Measurements from ENCODE around the gene TMEFF2. TPM values are rescaled to one million over a fixed set of nuclear protein-coding genes. Genes with fewer than 3 reads are reported as not detected.

The TMEFF2 gene
- total and polyA plus RNA-seq, 2 donors (not counting 1 experiment from before 2014, with no cell fraction given), result not detected

- H3K9me3 Mint-ChIP-seq (ENCODE audit: insufficient read depth), result no peaks in the 10 kb centered on the region
- no peak overlapping the region for H3K4me2 ChIP-seq (replicated peaks; ENCODE audit: low read depth, low read length, poor library complexity, severe bottlenecking)
- H4K20me1 ChIP-seq (ENCODE audit: control insufficient read depth, insufficient read depth, low read length, poor library complexity, severe bottlenecking), result no peaks in the 10 kb centered on the region
- H3K36me3 ChIP-seq (replicated peaks in 1 of 2; ENCODE audit: control extremely low read depth in 1 of 2, control insufficient read depth in 1 of 2, extremely low read depth in 1 of 2, insufficient read depth in 2 of 2, low read length in 1 of 2), result no peaks in the 10 kb centered on the region
- H3K9ac ChIP-seq (ENCODE audit: low read length), result no peak overlapping the region
- DNase-seq (no peak), ATAC-seq (ENCODE audit: low read depth) (no peak)
- no peaks in the 10 kb centered on the region for H3K27me3 ChIP-seq (replicated peaks in 1 of 4; ENCODE audit: control extremely low read depth in 1 of 4, control insufficient read depth in 3 of 4, insufficient read depth in 4 of 4, low read length in 3 of 4)
- H2AFZ ChIP-seq (ENCODE audit: insufficient read depth, low read depth, low read length, poor library complexity, severe bottlenecking), result no peak overlapping the region
- no peak overlapping the region for H3K27ac Mint-ChIP-seq
- H3K4me1 Mint-ChIP-seq, result no peaks in the 10 kb centered on the region
- WGBS (ENCODE audit: insufficient coverage), result no CpG with 5 or more reads among the region's 1 CpG
- no peak overlapping the region for H3K4me3 Mint-ChIP-seq
- intact Hi-C loops (cut with micrococcal nuclease), result no loop called here
- POLR2A ChIA-PET, result no interaction called here
- CTCF ChIA-PET, result no interaction called here
- TF ChIP-seq CTCF (IDR thresholded peaks at IDR 0.05), result no peak
- no peak for TF ChIP-seq EZH2 (IDR thresholded peaks at IDR 0.05; ENCODE audit: borderline replicate concordance, insufficient read depth, low read depth, low read length, poor library complexity, severe bottlenecking)
- no peak overlapping the region for H3K27ac ChIP-seq (ENCODE audit: low read length in 2 of 2)
- H3K4me1 ChIP-seq (ENCODE audit: control insufficient read depth in 2 of 2, insufficient read depth in 2 of 2, low read length in 2 of 2), result no peaks in the 10 kb centered on the region
- no peak overlapping the region for H3K4me3 ChIP-seq (ENCODE audit: control extremely low read depth in 1 of 5, extremely low read depth in 1 of 5, insufficient read depth in 1 of 5, low read depth in 2 of 5, low read length in 4 of 5)
- H3K79me2 ChIP-seq (ENCODE audit: control insufficient read depth, insufficient read depth, low read length), result no peaks in the 10 kb centered on the region
- no peaks in the 10 kb centered on the region for H3K27me3 Mint-ChIP-seq
- peaks cover 0 to 7% (median 0%) of the 10 kb centered on the region in 3 donors for H3K9me3 ChIP-seq (ENCODE audit: control extremely low read depth in 1 of 3, control insufficient read depth in 2 of 3, insufficient read depth in 1 of 3, low read length in 2 of 3)
Measured at GRCh38 chr2:191926671-191927070, 268.1 kb downstream of the TMEFF2 start.

GRCh38 chr2:191923652-191923997 lies 271.1 kb downstream of the TMEFF2 start:
- H3K4me2 ChIP-seq (replicated peaks; ENCODE audit: low read depth, low read length, poor library complexity, severe bottlenecking), result no peak overlapping the region

More at GRCh38 chr2:191923652-191923997, 271.1 kb downstream of the TMEFF2 start:
- Histone ChIP-seq H3K27me3 (replicated peaks in 1 of 4; ENCODE audit: control extremely low read depth in 1 of 4, control insufficient read depth in 3 of 4, insufficient read depth in 4 of 4, low read length in 3 of 4) (no peaks in the 10 kb centered on the region), H3K9ac (ENCODE audit: low read length) (no peak overlapping the region), H3K4me3 (ENCODE audit: control extremely low read depth in 1 of 5, extremely low read depth in 1 of 5, insufficient read depth in 1 of 5, low read depth in 2 of 5, low read length in 4 of 5) (no peak overlapping the region), H2AFZ (ENCODE audit: insufficient read depth, low read depth, low read length, poor library complexity, severe bottlenecking) (no peak overlapping the region), H3K27ac (ENCODE audit: low read length in 2 of 2) (no peak overlapping the region), H3K9me3 (ENCODE audit: control extremely low read depth in 1 of 3, control insufficient read depth in 2 of 3, insufficient read depth in 1 of 3, low read length in 2 of 3) (peaks cover 0 to 11% (median 0%) of the 10 kb centered on the region in 3 donors), H4K20me1 (ENCODE audit: control insufficient read depth, insufficient read depth, low read length, poor library complexity, severe bottlenecking) (no peaks in the 10 kb centered on the region), H3K4me1 (ENCODE audit: control insufficient read depth in 2 of 2, insufficient read depth in 2 of 2, low read length in 2 of 2) (no peaks in the 10 kb centered on the region), H3K79me2 (ENCODE audit: control insufficient read depth, insufficient read depth, low read length) (no peaks in the 10 kb centered on the region), H3K36me3 (replicated peaks in 1 of 2; ENCODE audit: control extremely low read depth in 1 of 2, control insufficient read depth in 1 of 2, extremely low read depth in 1 of 2, insufficient read depth in 2 of 2, low read length in 1 of 2) (no peaks in the 10 kb centered on the region)
- no peak for TF ChIP-seq EZH2 (IDR thresholded peaks at IDR 0.05; ENCODE audit: borderline replicate concordance, insufficient read depth, low read depth, low read length, poor library complexity, severe bottlenecking)
- no peak for TF ChIP-seq CTCF (IDR thresholded peaks at IDR 0.05)
- intact Hi-C loops (cut with micrococcal nuclease), result no loop called here
- Mint-ChIP-seq H3K27ac (no peak overlapping the region), H3K9me3 (ENCODE audit: insufficient read depth) (no peaks in the 10 kb centered on the region), H3K27me3 (peaks cover 4% of the 10 kb centered on the region), H3K4me1 (no peaks in the 10 kb centered on the region), H3K4me3 (no peak overlapping the region)
- ATAC-seq (ENCODE audit: low read depth) (no peak), DNase-seq (no peak)
- POLR2A ChIA-PET, result no interaction called here
- CTCF ChIA-PET, result no interaction called here

All from B cell (primary cell).